VCaP (cell line): Measurements from ENCODE around the gene MCTP1.

Experiments used
- H3K27ac ChIP-seq: fragments of 450-650 bp; 2 replicates; pipeline ENCODE4 v1.5.1; 2017
- CTCF ChIP-seq: fragments of 450-650 bp; conservative IDR thresholded peaks from 2 replicates; pipeline ENCODE4 v1.5.1; 2017; ENCODE audit warnings: mild to moderate bottlenecking, moderate library complexity

The MCTP1 gene

GRCh38 chr5:94748212-94748611 lies 536.7 kb downstream of the MCTP1 start:
- TF ChIP-seq CTCF = no peak
- H3K27ac ChIP-seq = no peak overlapping the region

- no peak for TF ChIP-seq CTCF
- no peak overlapping the region for H3K27ac ChIP-seq
Measured at GRCh38 chr5:94747371-94747770, 537.5 kb downstream of the MCTP1 start.

GRCh38 chr5:94746731-94747124 lies 538.2 kb downstream of the MCTP1 start:
- H3K27ac ChIP-seq = no peak overlapping the region
- TF ChIP-seq CTCF = no peak

GRCh38 chr5:94745786-94746730 lies 538.8 kb downstream of the MCTP1 start:
- H3K27ac ChIP-seq = no peak overlapping the region
- no peak for TF ChIP-seq CTCF

GRCh38 chr5:94744906-94745305 lies 540.0 kb downstream of the MCTP1 start:
- no peak overlapping the region for H3K27ac ChIP-seq
- no peak for TF ChIP-seq CTCF

- H3K27ac ChIP-seq = no peak overlapping the region
- no peak for TF ChIP-seq CTCF
Measured at GRCh38 chr5:94742852-94743251, 542.0 kb downstream of the MCTP1 start.

GRCh38 chr5:94740286-94740685 lies 544.6 kb downstream of the MCTP1 start:
- H3K27ac ChIP-seq = no peak overlapping the region
- no peak for TF ChIP-seq CTCF
